ENCODE measurements around the gene TTYH3. TPM values are rescaled to one million over a fixed set of nuclear protein-coding genes. Genes with fewer than 3 reads are reported as not detected.

TTYH3 gene
- total and polyA plus RNA-seq, 2 of the 13 experiments (the other 11 are each of a cell fraction or from before 2014, with no cell fraction given), result 26.3 to 50.0 TPM

DNA sequence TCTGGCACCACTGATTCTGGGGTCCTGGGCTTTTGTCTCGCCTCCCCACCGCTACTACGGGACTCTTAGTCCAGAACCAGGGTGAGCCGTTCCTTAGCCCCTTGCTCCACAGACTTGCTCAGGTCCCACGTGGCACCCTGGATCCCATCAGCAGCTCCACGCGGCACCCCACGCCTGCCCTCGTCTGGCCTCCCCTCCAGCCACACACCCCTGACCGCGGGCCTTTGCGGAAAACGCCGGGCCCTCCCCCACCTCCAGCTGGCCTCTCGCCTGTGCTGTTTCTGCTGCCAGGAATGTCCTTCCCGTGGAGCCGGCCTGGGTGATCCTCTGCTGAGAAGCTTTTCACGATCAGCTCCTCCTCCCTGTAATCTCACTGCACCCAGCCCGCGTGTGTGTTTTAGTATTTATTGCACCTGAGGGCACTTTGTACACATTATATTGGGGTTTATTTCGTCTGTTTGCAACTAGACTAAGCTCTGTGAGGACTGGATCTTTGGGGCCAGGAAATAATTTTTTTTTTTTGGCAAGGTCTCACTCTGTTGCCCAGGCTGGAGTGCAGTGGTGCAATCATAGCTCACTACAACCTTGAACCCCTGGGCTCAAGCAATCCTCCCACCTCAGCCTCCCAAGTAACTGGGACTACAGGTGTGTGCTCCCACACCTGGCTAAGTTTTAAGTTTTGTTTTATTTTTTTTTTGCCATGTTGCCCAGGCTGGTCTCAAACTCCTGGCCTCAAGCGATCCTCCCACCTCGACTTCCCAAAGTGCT is 10.5 kb upstream of the TTYH3 start (continued):
- TF ChIP-seq JUNB (CRISPR knock-in tag; IDR thresholded peaks at IDR 0.05; ENCODE audit: borderline replicate concordance), result no peak
- TF ChIP-seq, protein P1, sequence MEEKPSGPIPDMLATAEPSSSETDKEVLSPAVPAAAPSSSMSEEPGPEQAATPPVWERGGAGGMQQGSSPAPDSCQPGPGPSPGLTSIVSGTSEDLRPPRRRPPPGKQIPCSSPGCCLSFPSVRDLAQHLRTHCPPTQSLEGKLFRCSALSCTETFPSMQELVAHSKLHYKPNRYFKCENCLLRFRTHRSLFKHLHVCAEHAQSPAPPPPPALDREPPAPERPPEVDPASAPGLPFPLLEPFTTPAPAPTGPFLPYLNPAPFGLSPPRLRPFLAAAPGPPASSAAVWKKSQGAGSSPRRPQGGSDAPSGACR (CRISPR knock-in tag; IDR thresholded peaks at IDR 0.05), result no peak
- no peak for TF ChIP-seq NAIF1 (CRISPR knock-in tag; IDR thresholded peaks at IDR 0.05; ENCODE audit: borderline replicate concordance)
- 0 out of 2 replicates have a peak, but pooled peaks have one; percentile 23 for TF ChIP-seq RBAK (CRISPR knock-in tag; IDR thresholded peaks at IDR 0.05)
- TF ChIP-seq ZSCAN12 (CRISPR knock-in tag; IDR thresholded peaks at IDR 0.05), result no peak
- no peak for TF ChIP-seq ZBTB21 (CRISPR knock-in tag; IDR thresholded peaks at IDR 0.05)
- TF ChIP-seq, protein P2, sequence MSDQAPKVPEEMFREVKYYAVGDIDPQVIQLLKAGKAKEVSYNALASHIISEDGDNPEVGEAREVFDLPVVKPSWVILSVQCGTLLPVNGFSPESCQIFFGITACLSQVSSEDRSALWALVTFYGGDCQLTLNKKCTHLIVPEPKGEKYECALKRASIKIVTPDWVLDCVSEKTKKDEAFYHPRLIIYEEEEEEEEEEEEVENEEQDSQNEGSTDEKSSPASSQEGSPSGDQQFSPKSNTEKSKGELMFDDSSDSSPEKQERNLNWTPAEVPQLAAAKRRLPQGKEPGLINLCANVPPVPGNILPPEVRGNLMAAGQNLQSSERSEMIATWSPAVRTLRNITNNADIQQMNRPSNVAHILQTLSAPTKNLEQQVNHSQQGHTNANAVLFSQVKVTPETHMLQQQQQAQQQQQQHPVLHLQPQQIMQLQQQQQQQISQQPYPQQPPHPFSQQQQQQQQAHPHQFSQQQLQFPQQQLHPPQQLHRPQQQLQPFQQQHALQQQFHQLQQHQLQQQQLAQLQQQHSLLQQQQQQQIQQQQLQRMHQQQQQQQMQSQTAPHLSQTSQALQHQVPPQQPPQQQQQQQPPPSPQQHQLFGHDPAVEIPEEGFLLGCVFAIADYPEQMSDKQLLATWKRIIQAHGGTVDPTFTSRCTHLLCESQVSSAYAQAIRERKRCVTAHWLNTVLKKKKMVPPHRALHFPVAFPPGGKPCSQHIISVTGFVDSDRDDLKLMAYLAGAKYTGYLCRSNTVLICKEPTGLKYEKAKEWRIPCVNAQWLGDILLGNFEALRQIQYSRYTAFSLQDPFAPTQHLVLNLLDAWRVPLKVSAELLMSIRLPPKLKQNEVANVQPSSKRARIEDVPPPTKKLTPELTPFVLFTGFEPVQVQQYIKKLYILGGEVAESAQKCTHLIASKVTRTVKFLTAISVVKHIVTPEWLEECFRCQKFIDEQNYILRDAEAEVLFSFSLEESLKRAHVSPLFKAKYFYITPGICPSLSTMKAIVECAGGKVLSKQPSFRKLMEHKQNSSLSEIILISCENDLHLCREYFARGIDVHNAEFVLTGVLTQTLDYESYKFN (CRISPR knock-in tag; conservative IDR thresholded peaks at IDR 0.05), result peak; percentile 33; the same call in 1 of the 2 replicates
- TF ChIP-seq, protein P3, sequence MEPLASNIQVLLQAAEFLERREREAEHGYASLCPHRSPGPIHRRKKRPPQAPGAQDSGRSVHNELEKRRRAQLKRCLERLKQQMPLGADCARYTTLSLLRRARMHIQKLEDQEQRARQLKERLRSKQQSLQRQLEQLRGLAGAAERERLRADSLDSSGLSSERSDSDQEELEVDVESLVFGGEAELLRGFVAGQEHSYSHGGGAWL (CRISPR knock-in tag; IDR thresholded peaks at IDR 0.05), result no peak
- TF ChIP-seq, protein P4, sequence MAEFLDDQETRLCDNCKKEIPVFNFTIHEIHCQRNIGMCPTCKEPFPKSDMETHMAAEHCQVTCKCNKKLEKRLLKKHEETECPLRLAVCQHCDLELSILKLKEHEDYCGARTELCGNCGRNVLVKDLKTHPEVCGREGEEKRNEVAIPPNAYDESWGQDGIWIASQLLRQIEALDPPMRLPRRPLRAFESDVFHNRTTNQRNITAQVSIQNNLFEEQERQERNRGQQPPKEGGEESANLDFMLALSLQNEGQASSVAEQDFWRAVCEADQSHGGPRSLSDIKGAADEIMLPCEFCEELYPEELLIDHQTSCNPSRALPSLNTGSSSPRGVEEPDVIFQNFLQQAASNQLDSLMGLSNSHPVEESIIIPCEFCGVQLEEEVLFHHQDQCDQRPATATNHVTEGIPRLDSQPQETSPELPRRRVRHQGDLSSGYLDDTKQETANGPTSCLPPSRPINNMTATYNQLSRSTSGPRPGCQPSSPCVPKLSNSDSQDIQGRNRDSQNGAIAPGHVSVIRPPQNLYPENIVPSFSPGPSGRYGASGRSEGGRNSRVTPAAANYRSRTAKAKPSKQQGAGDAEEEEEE (CRISPR knock-in tag; IDR thresholded peaks at IDR 0.05; ENCODE audit: borderline replicate concordance), result no peak; the same call in 1 of the 2 replicates
- TF ChIP-seq HOXA7 (CRISPR knock-in tag; IDR thresholded peaks at IDR 0.05), result no peak
- peak; percentile 71 for TF ChIP-seq HDAC1 (CRISPR knock-in tag; IDR thresholded peaks at IDR 0.05)
- no peak for TF ChIP-seq MAFG (CRISPR knock-in tag; IDR thresholded peaks at IDR 0.05)
- TF ChIP-seq ZNF20 (CRISPR knock-in tag; IDR thresholded peaks at IDR 0.05), result no peak
- TF ChIP-seq HNRNPL (IDR thresholded peaks at IDR 0.05; ENCODE audit: low read depth, low read length), result no peak
- 0 out of 2 replicates have a peak, but pooled peaks have one; percentile 32 for TF ChIP-seq ZNF224 (CRISPR knock-in tag; IDR thresholded peaks at IDR 0.05)
- TF ChIP-seq CEBPB (IDR thresholded peaks at IDR 0.05; ENCODE audit: borderline replicate concordance, low read depth, low read length), result no peak
- TF ChIP-seq ZNF768 (CRISPR knock-in tag; IDR thresholded peaks at IDR 0.05), result peak; percentile 48; the same call in 1 of the 2 replicates
- TF ChIP-seq PCBP2 (optimal IDR thresholded peaks at IDR 0.05; ENCODE audit: low read depth, low read length, poor library complexity, severe bottlenecking), result no peak
- peak; percentile 48 for TF ChIP-seq AGO2 (optimal IDR thresholded peaks at IDR 0.05; ENCODE audit: low read depth, low read length)
- peak; percentile 11 for TF ChIP-seq MED8 (CRISPR knock-in tag; IDR thresholded peaks at IDR 0.05; ENCODE audit: insufficient replicate concordance)
- TF ChIP-seq NFKBIZ (CRISPR knock-in tag; IDR thresholded peaks at IDR 0.05), result no peak

All from HepG2 (cell line).